GM12878 (cell line): Measurements from ENCODE around the gene RCC2. TPM values are rescaled to one million over a fixed set of nuclear protein-coding genes. Genes with fewer than 3 reads are reported as not detected.

Experiments
- ATAC-seq: fragments of 200-7000 bp; cut with Tn5 transposase; 3 replicates; pipeline ENCODE4 v1.9.1; 2020; ENCODE audit warnings: mild to moderate bottlenecking, moderate library complexity
- BruUV-seq: library from RNA; stranded (reverse); fragments of 400-500 nt; replicated peaks from 2 replicates; lab custom pipeline; 2021; lab: Mats Ljungman, UMichigan
- CTCF ChIA-PET: fragments of 300-600 bp; sonication (Branson Sonifier 250); formaldehyde crosslinking; extraction: SDS; loops from one replicate; lab custom pipeline; 2021; ENCODE audit warnings: inconsistent platforms; lab: Yijun Ruan, JAX
- POLR2A ChIA-PET: fragments of 350-600 bp; formaldehyde crosslinking; extraction: SDS; loops from one replicate; lab custom pipeline; 2021; ENCODE audit warnings: inconsistent platforms; lab: Charles Lee
- RAD21 ChIA-PET: fragments of 300-600 bp; sonication (Branson Sonifier 250); formaldehyde crosslinking; loops from one replicate; lab custom pipeline; 2023; ENCODE audit warnings: antibody characterized with exemption; ENCODE audit not compliant: unreplicated experiment; lab: Charles Lee
- SMC1A ChIA-PET: fragments of 300-600 bp; sonication (Branson Sonifier 250); formaldehyde crosslinking; loops from one replicate; lab custom pipeline; 2023; ENCODE audit not compliant: unreplicated experiment, uncharacterized antibody; lab: Charles Lee
- DNase-seq: peaks from one replicate; pipeline ENCODE4 v3.0.0-alpha.2; 2011; ENCODE audit warnings: low read depth, low spot score
- FAIRE-seq: peaks from 3 replicates; lab custom pipeline; 2011; peaks lifted over from hg19 to GRCh38; lab: Jason Lieb, UNC
- H2AFZ ChIP-seq: 2 replicates; pipeline ENCODE4 v1.6.0; 2011; ENCODE audit warnings: low read depth, low read length, control low read depth; ENCODE audit not compliant: control insufficient read depth
- H3K27ac ChIP-seq: 2 replicates; pipeline ENCODE4 v1.5.1; 2011; ENCODE audit warnings: control low read depth; ENCODE audit not compliant: control insufficient read depth, insufficient read depth
- H3K27me3 ChIP-seq, 2 experiments: replicated peaks in 1 of 2; 2 replicates each; pipeline versions ENCODE4 v1.6.0 to v1.6.1; 2011; ENCODE audit warnings: low read length in 1 of 2; ENCODE audit not compliant: control insufficient read depth in 2 of 2, insufficient read depth in 2 of 2
- H3K36me3 ChIP-seq, 2 experiments: 2 replicates each; pipeline ENCODE4 v1.5.1; 2011; ENCODE audit warnings: low read length in 1 of 2; ENCODE audit not compliant: control insufficient read depth in 2 of 2, insufficient read depth in 2 of 2
- H3K4me1 ChIP-seq: 2 replicates; pipeline ENCODE4 v1.6.1; 2011; ENCODE audit warnings: mild to moderate bottlenecking, low read length, moderate library complexity, mixed read lengths; ENCODE audit not compliant: control insufficient read depth, insufficient read depth
- H3K4me2 ChIP-seq: 2 replicates; pipeline ENCODE4 v1.6.0; 2011; ENCODE audit warnings: control low read depth; ENCODE audit not compliant: control insufficient read depth, insufficient read depth
- H3K4me3 ChIP-seq: fragments of 200-600 bp; sonication (generic); 2 replicates; pipeline ENCODE4 v1.5.1; 2016
- H3K79me2 ChIP-seq: 2 replicates; pipeline ENCODE4 v1.6.0; 2011; ENCODE audit warnings: low read length; ENCODE audit not compliant: control insufficient read depth, insufficient read depth
- H3K9ac ChIP-seq: 2 replicates; pipeline ENCODE4 v1.8.0; 2011; ENCODE audit warnings: low read length, control low read depth, mixed read lengths; ENCODE audit not compliant: control insufficient read depth, insufficient read depth
- H3K9me3 ChIP-seq: replicated peaks from 3 replicates; pipeline ENCODE4 v1.5.1; 2011; ENCODE audit warnings: mild to moderate bottlenecking, low read length; ENCODE audit not compliant: control insufficient read depth, insufficient read depth
- H4K20me1 ChIP-seq: 2 replicates; pipeline ENCODE4 v1.6.0; 2011; ENCODE audit not compliant: control insufficient read depth, insufficient read depth
- BACH1 ChIP-seq: fragments of 450-650 bp; IDR thresholded peaks from 2 replicates; pipeline ENCODE4 v1.6.1; 2017; ENCODE audit warnings: mild to moderate bottlenecking, borderline replicate concordance
- BHLHE40 ChIP-seq, 2 experiments: fragments of 450-650 bp in 1 of 2; IDR thresholded peaks; 2 replicates each; pipeline ENCODE4 v1.6.1; 2011 to 2017; ENCODE audit warnings: low read depth in 2 of 2, borderline replicate concordance in 1 of 2, improper control_type of control experiment in 1 of 2, low read length in 1 of 2, mild to moderate bottlenecking in 1 of 2
- CHD4 ChIP-seq: fragments of 200-600 bp; sonication (generic); IDR thresholded peaks from 2 replicates; pipeline ENCODE4 v1.6.1; 2016; ENCODE audit warnings: mild to moderate bottlenecking
- ESRRA ChIP-seq: IDR thresholded peaks from 2 replicates; pipeline ENCODE4 v1.6.1; 2012; ENCODE audit warnings: mild to moderate bottlenecking, low read length, improper control_type of control experiment
- HCFC1 ChIP-seq: fragments of 150-350 bp; IDR thresholded peaks from 2 replicates; pipeline ENCODE4 v1.6.1; 2014; ENCODE audit warnings: low read length
- KDM1A ChIP-seq: fragments of 200-600 bp; sonication (generic); IDR thresholded peaks from 2 replicates; pipeline ENCODE4 v1.6.1; 2016; ENCODE audit warnings: borderline replicate concordance
- MEF2B ChIP-seq: fragments of 450-650 bp; IDR thresholded peaks from 2 replicates; pipeline ENCODE4 v1.6.1; 2018; ENCODE audit warnings: mild to moderate bottlenecking, moderate library complexity; ENCODE audit not compliant: partially characterized antibody, poor library complexity, severe bottlenecking
- MTA2 ChIP-seq: fragments of 450-650 bp; IDR thresholded peaks from 2 replicates; pipeline ENCODE4 v1.6.1; 2016; ENCODE audit warnings: low read depth, mild to moderate bottlenecking, moderate library complexity
- MTA3 ChIP-seq: IDR thresholded peaks from 2 replicates; pipeline ENCODE4 v1.6.1; 2012; ENCODE audit warnings: low read length, inconsistent platforms, borderline replicate concordance
- MXI1 ChIP-seq: fragments of 150-350 bp; IDR thresholded peaks from 2 replicates; pipeline ENCODE4 v1.6.1; 2011; ENCODE audit warnings: low read depth, mild to moderate bottlenecking, inconsistent platforms, low read length, improper control_type of control experiment
- MYB ChIP-seq: fragments of 150-350 bp; IDR thresholded peaks from 2 replicates; pipeline ENCODE4 v1.6.1; 2014; ENCODE audit warnings: mild to moderate bottlenecking, low read depth, low read length, borderline replicate concordance
- SPI1 ChIP-seq: IDR thresholded peaks from 2 replicates; pipeline ENCODE4 v1.6.1; 2011; ENCODE audit warnings: low read depth, mild to moderate bottlenecking, low read length, moderate library complexity, borderline replicate concordance; ENCODE audit not compliant: insufficient read depth
- TARDBP ChIP-seq: IDR thresholded peaks from 2 replicates; pipeline ENCODE4 v1.6.1; 2016; ENCODE audit warnings: borderline replicate concordance
- TCF12 ChIP-seq: IDR thresholded peaks from 2 replicates; pipeline ENCODE4 v1.6.1; 2011; ENCODE audit warnings: low read depth, mild to moderate bottlenecking, low read length
- ZNF207 ChIP-seq: fragments of 450-650 bp; IDR thresholded peaks from 2 replicates; pipeline ENCODE4 v1.6.1; 2014; ENCODE audit warnings: antibody characterized with exemption, mild to moderate bottlenecking, borderline replicate concordance
- ZNF24 ChIP-seq: fragments of 450-650 bp; IDR thresholded peaks from 2 replicates; pipeline ENCODE4 v1.6.1; 2017; ENCODE audit warnings: antibody characterized with exemption, mild to moderate bottlenecking
- WGBS: methylation state at CpG from one replicate; pipeline ENCODE4 v1.1.6; 2016; ENCODE audit warnings: low lambda C conversion rate; ENCODE audit not compliant: insufficient replicate concordance, insufficient coverage; ENCODE audit errors: missing lambda C conversion rate; 5-methylcytosine and 5-hydroxymethylcytosine counted together
- in situ Hi-C: fragments of 300-500 bp; cut with MboI; formaldehyde crosslinking; loops from 9 replicates; pipeline ENCODE4 v1.14.3; 2018; ENCODE audit warnings: mixed read lengths
- intact Hi-C: fragments of 100-400 bp; cut with micrococcal nuclease; formaldehyde crosslinking; loops from one replicate; pipeline ENCODE4 v1.14.2; 2022; ENCODE audit not compliant: unreplicated experiment
- polyA plus RNA-seq, 11 experiments: library from polyadenylated mRNA; depleted of rRNA in 4 of 11; unstranded in 6 of 11; stranded (reverse) in 5 of 11; fragments of >200 nt; fragmentation: Nextera tagmentation in 4 of 11; fragmentation: Illumina TruSeq in 1 of 11; extraction: Ambion mirVana in 4 of 11; extraction: Trizol in 1 of 11; gene quantifications; 1 replicate in 1 of 11; 2 replicates in 10 of 11; pipeline versions ENCODE4 v1.2.1 to v1.2.3, GENCODE V29; 2011 to 2016; ENCODE audit warnings: inconsistent platforms in 2 of 11, missing spikeins in 2 of 11, low read depth in 1 of 11
- total RNA-seq, 4 experiments: library from RNA; depleted of rRNA in 3 of 4; stranded (reverse); fragments of >200 nt in 3 of 4; fragmentation: Illumina TruSeq in 1 of 4; extraction: Trizol in 1 of 4; gene quantifications; 2 replicates each; pipeline versions ENCODE4 v1.2.1 to v1.2.3, GENCODE V29; 2013 to 2021
- TF ChIP-seq, protein P1 (sequence below): IDR thresholded peaks from 2 replicates; pipeline ENCODE4 v1.6.1; 2012; ENCODE audit warnings: low read length, inconsistent platforms
- TF ChIP-seq, protein P2 (sequence below): fragments of 450-650 bp; conservative IDR thresholded peaks from 2 replicates; pipeline ENCODE4 v1.6.1; 2017; ENCODE audit warnings: mild to moderate bottlenecking, moderate library complexity
- TF ChIP-seq, protein P3 (sequence below): IDR thresholded peaks from 2 replicates; pipeline ENCODE4 v1.6.1; 2011; ENCODE audit warnings: low read depth, mild to moderate bottlenecking, low read length, moderate library complexity, borderline replicate concordance; ENCODE audit errors: extremely low read depth

The RCC2 gene
- total and polyA plus RNA-seq, 10 of the 15 experiments (the other 5 are each of a cell fraction or from before 2014, with no cell fraction given), result 10.7 to 176 (median 85.5) TPM

DNA sequence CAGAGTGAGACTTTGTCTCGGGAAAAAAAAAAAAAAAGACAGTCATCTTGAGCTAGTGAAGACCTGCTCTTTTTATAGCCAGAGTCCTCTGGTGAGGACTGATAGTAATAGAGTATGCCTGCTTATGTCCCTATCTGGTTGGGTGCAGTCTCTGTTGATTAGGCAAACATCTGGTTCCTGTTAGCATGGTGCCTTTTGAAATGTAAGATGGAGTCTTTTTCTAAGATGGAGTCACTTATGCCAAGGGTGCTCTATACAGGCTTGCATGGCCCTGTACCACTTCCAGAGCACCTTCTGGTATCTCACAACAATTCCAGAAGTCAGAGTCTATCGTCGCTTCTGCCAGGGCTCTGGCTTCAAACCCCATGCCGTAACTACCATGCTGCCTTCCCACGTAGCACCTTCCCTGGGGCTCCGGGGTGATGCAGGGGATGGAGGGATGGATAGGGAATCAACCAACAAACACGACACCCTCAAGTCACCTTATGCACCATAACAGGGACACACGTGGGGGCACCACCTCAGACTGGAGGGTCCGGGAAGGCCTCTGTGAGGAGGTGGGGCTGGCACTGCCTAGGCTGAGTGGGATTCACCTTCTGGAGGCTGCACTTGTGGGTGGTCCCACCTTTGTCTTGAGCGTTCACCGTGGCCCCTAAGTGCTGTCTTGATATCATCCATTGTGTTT lies 79.1 kb downstream of the RCC2 start:
- in situ Hi-C loops (no loop called here), intact Hi-C loops (no loop called here)
- ChIA-PET SMC1A (no interaction called here), POLR2A (no interaction called here), CTCF (no interaction called here), RAD21 (no interaction called here)
- Histone ChIP-seq H2AFZ (no peak overlapping the region), H3K4me2 (no peak overlapping the region), H3K9ac (no peak overlapping the region), H3K4me1 (no peaks in the 10 kb centered on the region), H4K20me1 (no peaks in the 10 kb centered on the region), H3K36me3 (no peaks in the 10 kb centered on the region), H3K27me3 (no peaks in the 10 kb centered on the region; a peak in 1 of 4 replicates), H3K27ac (no peak overlapping the region), H3K9me3 (no peaks in the 10 kb centered on the region), H3K4me3 (no peak overlapping the region), H3K79me2 (no peaks in the 10 kb centered on the region)
- FAIRE-seq (no peak), ATAC-seq (no peak), DNase-seq (no peak)
- no TSS peak for BruUV-seq
- TF ChIP-seq MYB, result no peak
- TF ChIP-seq, protein P1, sequence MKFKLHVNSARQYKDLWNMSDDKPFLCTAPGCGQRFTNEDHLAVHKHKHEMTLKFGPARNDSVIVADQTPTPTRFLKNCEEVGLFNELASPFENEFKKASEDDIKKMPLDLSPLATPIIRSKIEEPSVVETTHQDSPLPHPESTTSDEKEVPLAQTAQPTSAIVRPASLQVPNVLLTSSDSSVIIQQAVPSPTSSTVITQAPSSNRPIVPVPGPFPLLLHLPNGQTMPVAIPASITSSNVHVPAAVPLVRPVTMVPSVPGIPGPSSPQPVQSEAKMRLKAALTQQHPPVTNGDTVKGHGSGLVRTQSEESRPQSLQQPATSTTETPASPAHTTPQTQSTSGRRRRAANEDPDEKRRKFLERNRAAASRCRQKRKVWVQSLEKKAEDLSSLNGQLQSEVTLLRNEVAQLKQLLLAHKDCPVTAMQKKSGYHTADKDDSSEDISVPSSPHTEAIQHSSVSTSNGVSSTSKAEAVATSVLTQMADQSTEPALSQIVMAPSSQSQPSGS, result no peak
- no peak for TF ChIP-seq ESRRA
- no peak for TF ChIP-seq MEF2B
- no peak for TF ChIP-seq ZNF24
- no peak for TF ChIP-seq BACH1
- TF ChIP-seq HCFC1, result no peak
- no peak for TF ChIP-seq CHD4
- no peak for TF ChIP-seq KDM1A
- TF ChIP-seq SPI1, result no peak
- TF ChIP-seq TCF12, result no peak
- no peak for TF ChIP-seq TARDBP
- no peak for TF ChIP-seq MXI1
- TF ChIP-seq, protein P2, sequence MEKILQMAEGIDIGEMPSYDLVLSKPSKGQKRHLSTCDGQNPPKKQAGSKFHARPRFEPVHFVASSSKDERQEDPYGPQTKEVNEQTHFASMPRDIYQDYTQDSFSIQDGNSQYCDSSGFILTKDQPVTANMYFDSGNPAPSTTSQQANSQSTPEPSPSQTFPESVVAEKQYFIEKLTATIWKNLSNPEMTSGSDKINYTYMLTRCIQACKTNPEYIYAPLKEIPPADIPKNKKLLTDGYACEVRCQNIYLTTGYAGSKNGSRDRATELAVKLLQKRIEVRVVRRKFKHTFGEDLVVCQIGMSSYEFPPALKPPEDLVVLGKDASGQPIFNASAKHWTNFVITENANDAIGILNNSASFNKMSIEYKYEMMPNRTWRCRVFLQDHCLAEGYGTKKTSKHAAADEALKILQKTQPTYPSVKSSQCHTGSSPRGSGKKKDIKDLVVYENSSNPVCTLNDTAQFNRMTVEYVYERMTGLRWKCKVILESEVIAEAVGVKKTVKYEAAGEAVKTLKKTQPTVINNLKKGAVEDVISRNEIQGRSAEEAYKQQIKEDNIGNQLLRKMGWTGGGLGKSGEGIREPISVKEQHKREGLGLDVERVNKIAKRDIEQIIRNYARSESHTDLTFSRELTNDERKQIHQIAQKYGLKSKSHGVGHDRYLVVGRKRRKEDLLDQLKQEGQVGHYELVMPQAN, result no peak
- TF ChIP-seq MTA3, result no peak
- TF ChIP-seq BHLHE40 (IDR thresholded peaks at IDR 0.05; ENCODE audit: borderline replicate concordance in 1 of 2, low read depth in 2 of 2, low read length in 1 of 2), result no peak
- TF ChIP-seq ZNF207, result no peak
- TF ChIP-seq, protein P3, sequence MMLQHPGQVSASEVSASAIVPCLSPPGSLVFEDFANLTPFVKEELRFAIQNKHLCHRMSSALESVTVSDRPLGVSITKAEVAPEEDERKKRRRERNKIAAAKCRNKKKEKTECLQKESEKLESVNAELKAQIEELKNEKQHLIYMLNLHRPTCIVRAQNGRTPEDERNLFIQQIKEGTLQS, result no peak
- no peak for TF ChIP-seq MTA2
- WGBS, result 47% methylated on average over 10 of the region's 11 CpGs
